ENCODE data around the gene FBLN1.

GRCh38 chr22:45640291-45640940 lies 137.7 kb downstream of the FBLN1 start:
- TF ChIP-seq, protein P1, sequence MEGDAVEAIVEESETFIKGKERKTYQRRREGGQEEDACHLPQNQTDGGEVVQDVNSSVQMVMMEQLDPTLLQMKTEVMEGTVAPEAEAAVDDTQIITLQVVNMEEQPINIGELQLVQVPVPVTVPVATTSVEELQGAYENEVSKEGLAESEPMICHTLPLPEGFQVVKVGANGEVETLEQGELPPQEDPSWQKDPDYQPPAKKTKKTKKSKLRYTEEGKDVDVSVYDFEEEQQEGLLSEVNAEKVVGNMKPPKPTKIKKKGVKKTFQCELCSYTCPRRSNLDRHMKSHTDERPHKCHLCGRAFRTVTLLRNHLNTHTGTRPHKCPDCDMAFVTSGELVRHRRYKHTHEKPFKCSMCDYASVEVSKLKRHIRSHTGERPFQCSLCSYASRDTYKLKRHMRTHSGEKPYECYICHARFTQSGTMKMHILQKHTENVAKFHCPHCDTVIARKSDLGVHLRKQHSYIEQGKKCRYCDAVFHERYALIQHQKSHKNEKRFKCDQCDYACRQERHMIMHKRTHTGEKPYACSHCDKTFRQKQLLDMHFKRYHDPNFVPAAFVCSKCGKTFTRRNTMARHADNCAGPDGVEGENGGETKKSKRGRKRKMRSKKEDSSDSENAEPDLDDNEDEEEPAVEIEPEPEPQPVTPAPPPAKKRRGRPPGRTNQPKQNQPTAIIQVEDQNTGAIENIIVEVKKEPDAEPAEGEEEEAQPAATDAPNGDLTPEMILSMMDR (IDR thresholded peaks at IDR 0.05): no peak
- no peak for TF ChIP-seq POLR2A (IDR thresholded peaks at IDR 0.05)
